ENCODE results near the gene CARD11.
"Not testable (repeated sequence)": the region's sequence is repeated elsewhere in the genome, so short reads cannot be mapped to it uniquely, and the experiment has no call there.

Gene CARD11

DNA sequence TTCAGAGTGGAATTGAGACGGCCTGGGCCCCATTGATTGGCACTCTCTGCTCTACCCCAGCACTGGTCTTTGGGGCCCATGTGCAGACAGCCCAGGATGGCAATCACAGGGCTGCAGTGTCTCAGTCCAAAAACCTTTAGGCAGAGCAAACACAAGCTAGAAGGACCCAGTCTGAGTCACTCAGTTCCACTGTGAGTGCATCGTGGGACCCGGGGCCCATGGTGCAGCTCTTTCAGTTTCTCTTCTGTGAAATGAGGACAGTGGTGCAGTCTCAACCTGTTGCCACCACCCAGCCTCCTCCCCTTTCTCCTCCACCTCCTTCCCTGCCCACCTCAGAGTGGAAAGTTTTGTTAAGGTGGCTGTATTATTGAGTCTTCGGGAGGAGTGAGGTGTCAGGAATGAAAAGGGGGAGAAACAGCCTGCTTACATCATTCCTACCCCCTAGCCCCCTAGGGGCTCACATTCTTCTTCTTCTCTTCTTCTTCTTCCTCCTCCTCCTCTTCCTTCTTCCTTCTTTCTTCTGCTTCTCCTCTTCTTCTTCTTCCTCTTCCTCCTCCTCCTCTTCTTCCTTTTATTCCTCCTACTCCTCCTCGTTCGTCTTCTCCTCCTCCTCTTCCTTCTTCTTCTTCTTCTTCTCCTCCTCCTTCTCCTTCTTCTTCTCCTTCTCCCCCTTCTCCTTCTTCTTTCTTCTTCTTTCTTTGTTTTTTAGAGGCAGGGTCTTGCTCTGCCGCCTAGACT is 19.5 kb upstream of the CARD11 start:
- Histone ChIP-seq H3K9me3 (replicated peaks; ENCODE audit: low read length) (no peaks in the 10 kb centered on the region), H3K4me3 (ENCODE audit: low read length) (no peak overlapping the region), H3K27me3 (ENCODE audit: control insufficient read depth, insufficient read depth, low read length) (peaks cover 6% of the 10 kb centered on the region), H3K9ac (ENCODE audit: low read depth, low read length) (no peak overlapping the region), H3K4me2 (ENCODE audit: low read length) (no peak overlapping the region), H3K36me3 (ENCODE audit: insufficient read depth, low read length) (no peaks in the 10 kb centered on the region), H3K4me1 (ENCODE audit: control insufficient read depth, insufficient read depth, low read length) (no peaks in the 10 kb centered on the region)

DNA sequence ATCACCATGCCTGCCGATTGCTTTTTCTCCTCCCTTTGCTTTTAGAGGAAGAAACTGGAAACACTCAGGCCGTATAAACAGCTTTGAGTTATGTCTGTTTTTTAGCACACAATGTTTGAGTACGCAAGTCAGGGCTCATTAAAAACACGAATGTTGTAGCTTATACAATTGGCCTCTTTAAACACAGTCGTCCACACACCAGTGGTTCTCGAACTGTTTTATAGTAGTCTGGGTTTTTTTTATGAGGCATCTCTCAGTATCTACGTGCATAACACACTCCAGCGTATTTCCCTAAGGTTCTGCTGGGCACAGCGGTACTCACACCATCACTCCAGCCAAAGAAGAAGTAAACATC is 13.4 kb upstream of the CARD11 start:
- no peak overlapping the region for H3K4me2 ChIP-seq (ENCODE audit: low read length)
- H3K4me3 ChIP-seq (ENCODE audit: low read length): no peak overlapping the region
- peaks cover 25% of the 10 kb centered on the region for H3K27me3 ChIP-seq (ENCODE audit: control insufficient read depth, insufficient read depth, low read length)
- H3K36me3 ChIP-seq (ENCODE audit: insufficient read depth, low read length): no peaks in the 10 kb centered on the region
- no peak overlapping the region for H3K9ac ChIP-seq (ENCODE audit: low read depth, low read length)
- no peaks in the 10 kb centered on the region for H3K4me1 ChIP-seq (ENCODE audit: control insufficient read depth, insufficient read depth, low read length)
- no peaks in the 10 kb centered on the region for H3K9me3 ChIP-seq (replicated peaks; ENCODE audit: low read length)

GRCh38 chr7:3056234-3057065 is 12.8 kb upstream of the CARD11 start:
- Histone ChIP-seq H3K36me3 (ENCODE audit: insufficient read depth, low read length) (no peaks in the 10 kb centered on the region), H3K9me3 (replicated peaks; ENCODE audit: low read length) (no peaks in the 10 kb centered on the region), H3K4me2 (ENCODE audit: low read length) (no peak overlapping the region), H3K4me1 (ENCODE audit: control insufficient read depth, insufficient read depth, low read length) (no peaks in the 10 kb centered on the region), H3K9ac (ENCODE audit: low read depth, low read length) (no peak overlapping the region), H3K4me3 (ENCODE audit: low read length) (no peak overlapping the region), H3K27me3 (ENCODE audit: control insufficient read depth, insufficient read depth, low read length) (peaks cover 28% of the 10 kb centered on the region)

- H3K36me3 ChIP-seq (ENCODE audit: insufficient read depth, low read length): no peaks in the 10 kb centered on the region
- no peaks in the 10 kb centered on the region for H3K4me1 ChIP-seq (ENCODE audit: control insufficient read depth, insufficient read depth, low read length)
Measured at GRCh38 chr7:3055626-3056025, 12.0 kb upstream of the CARD11 start.

DNA sequence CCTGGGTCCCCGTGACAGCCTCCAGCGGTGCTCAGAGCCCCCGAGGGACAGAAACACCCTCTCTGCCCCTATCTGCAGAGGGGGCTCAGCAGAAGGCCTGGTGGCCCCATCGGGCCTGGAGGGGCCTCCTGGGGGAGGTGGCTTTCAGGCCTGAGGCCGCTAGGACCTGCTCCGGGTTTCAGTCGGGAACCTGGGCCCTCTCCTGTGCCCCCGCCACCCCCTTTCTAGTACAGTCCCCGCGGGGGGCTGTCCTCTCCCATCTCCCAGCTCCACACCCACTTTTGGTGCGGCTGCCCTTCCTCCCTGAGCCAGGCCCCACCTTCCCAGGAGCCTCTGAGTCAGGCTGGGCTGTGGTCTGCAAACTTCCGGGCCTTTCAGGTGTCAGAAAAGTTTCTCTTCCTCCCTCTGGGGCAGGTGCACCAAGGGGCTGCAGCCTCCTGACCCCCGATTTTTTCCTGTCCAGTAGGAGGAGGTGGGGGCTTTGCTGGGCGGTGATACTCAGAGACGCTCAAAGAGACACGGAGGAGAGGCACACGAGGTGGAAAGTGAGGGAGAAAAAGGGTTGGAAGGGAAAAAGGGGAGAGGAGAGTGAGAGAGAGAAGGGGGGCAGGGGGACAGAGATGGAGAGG is 692 bp downstream of the CARD11 start:
- Histone ChIP-seq H3K4me2 (ENCODE audit: low read length) (peak overlapping the region; percentile 39), H3K36me3 (ENCODE audit: insufficient read depth, low read length) (no peaks in the 10 kb centered on the region), H3K9me3 (replicated peaks; ENCODE audit: low read length) (no peaks in the 10 kb centered on the region), H3K9ac (ENCODE audit: low read depth, low read length) (no peak overlapping the region), H3K4me3 (ENCODE audit: low read length) (no peak overlapping the region), H3K27me3 (ENCODE audit: control insufficient read depth, insufficient read depth, low read length) (peaks cover 5% of the 10 kb centered on the region), H3K4me1 (ENCODE audit: control insufficient read depth, insufficient read depth, low read length) (no peaks in the 10 kb centered on the region)

More at GRCh38 chr7:3055626-3056025, 12.0 kb upstream of the CARD11 start:
- Histone ChIP-seq H3K9me3 (replicated peaks; ENCODE audit: low read length) (no peaks in the 10 kb centered on the region), H3K4me3 (ENCODE audit: low read length) (no peak overlapping the region), H3K9ac (ENCODE audit: low read depth, low read length) (no peak overlapping the region), H3K4me2 (ENCODE audit: low read length) (no peak overlapping the region), H3K27me3 (ENCODE audit: control insufficient read depth, insufficient read depth, low read length) (peaks cover 28% of the 10 kb centered on the region)

- no peak overlapping the region for H3K4me3 ChIP-seq (ENCODE audit: low read length)
- H3K36me3 ChIP-seq (ENCODE audit: insufficient read depth, low read length): no peaks in the 10 kb centered on the region
- no peaks in the 10 kb centered on the region for H3K9me3 ChIP-seq (replicated peaks; ENCODE audit: low read length)
- no peaks in the 10 kb centered on the region for H3K4me1 ChIP-seq (ENCODE audit: control insufficient read depth, insufficient read depth, low read length)
- peaks cover 5% of the 10 kb centered on the region for H3K27me3 ChIP-seq (ENCODE audit: control insufficient read depth, insufficient read depth, low read length)
- no peak overlapping the region for H3K4me2 ChIP-seq (ENCODE audit: low read length)
- H3K9ac ChIP-seq (ENCODE audit: low read depth, low read length): no peak overlapping the region
Measured at GRCh38 chr7:3041986-3042675, 1.5 kb downstream of the CARD11 start.

DNA sequence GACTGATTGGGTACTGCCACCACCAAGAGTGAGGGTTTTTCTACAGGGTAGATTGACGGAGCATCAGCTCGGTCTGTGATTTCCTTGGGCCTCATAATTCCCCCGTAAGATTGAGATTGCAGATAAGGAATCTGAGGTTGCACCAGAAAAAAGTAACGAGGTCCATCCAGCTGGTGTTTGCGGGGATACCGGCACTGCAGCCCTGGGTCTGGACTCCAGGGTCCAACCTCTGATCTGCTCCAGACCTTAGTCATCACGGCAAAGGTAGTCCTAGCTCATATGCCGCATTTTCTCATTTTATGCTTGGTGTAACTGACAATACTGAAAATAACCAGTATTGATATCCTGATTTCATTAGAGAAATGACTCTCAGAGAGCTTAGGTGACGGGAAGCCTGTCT is 3.9 kb downstream of the CARD11 start:
- peaks cover 5% of the 10 kb centered on the region for H3K27me3 ChIP-seq (ENCODE audit: control insufficient read depth, insufficient read depth, low read length)
- H3K36me3 ChIP-seq (ENCODE audit: insufficient read depth, low read length): no peaks in the 10 kb centered on the region
- no peaks in the 10 kb centered on the region for H3K9me3 ChIP-seq (replicated peaks; ENCODE audit: low read length)
- no peak overlapping the region for H3K4me2 ChIP-seq (ENCODE audit: low read length)
- no peak overlapping the region for H3K4me3 ChIP-seq (ENCODE audit: low read length)
- no peak overlapping the region for H3K9ac ChIP-seq (ENCODE audit: low read depth, low read length)
- H3K4me1 ChIP-seq (ENCODE audit: control insufficient read depth, insufficient read depth, low read length): no peaks in the 10 kb centered on the region

DNA sequence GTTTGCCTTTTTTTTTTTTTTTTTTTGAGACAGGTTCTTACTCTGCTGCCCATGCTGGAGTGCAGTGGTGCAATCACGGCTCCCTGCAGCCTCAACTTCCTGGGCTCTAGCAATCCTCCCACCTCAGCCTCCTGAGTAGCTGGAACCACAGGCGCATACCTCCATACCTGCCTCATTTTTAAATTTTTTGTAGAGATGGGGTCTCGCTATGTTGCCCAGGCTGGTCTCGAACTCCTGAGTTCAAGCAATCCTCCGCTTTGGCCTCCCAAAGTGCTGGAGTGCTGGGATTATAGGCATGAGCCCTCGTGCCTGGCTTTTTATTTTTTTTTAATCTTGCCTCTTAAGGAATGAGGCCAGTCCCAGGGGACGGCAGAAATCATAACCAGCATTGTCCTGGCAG is 5.7 kb downstream of the CARD11 start:
- H3K9ac ChIP-seq (ENCODE audit: low read depth, low read length); H3K4me1 ChIP-seq (ENCODE audit: control insufficient read depth, insufficient read depth, low read length): not testable (repeated sequence)

GRCh38 chr7:3037259-3037658 is 6.4 kb downstream of the CARD11 start:
- Histone ChIP-seq H3K4me3 (ENCODE audit: low read length) (no peak overlapping the region), H3K4me1 (ENCODE audit: control insufficient read depth, insufficient read depth, low read length) (no peaks in the 10 kb centered on the region), H3K9ac (ENCODE audit: low read depth, low read length) (no peak overlapping the region), H3K4me2 (ENCODE audit: low read length) (no peak overlapping the region), H3K9me3 (replicated peaks; ENCODE audit: low read length) (no peaks in the 10 kb centered on the region), H3K36me3 (ENCODE audit: insufficient read depth, low read length) (no peaks in the 10 kb centered on the region), H3K27me3 (ENCODE audit: control insufficient read depth, insufficient read depth, low read length) (peaks cover 3% of the 10 kb centered on the region)

More for the DNA sequence above, 5.7 kb downstream of the CARD11 start:
- H3K36me3 ChIP-seq (ENCODE audit: insufficient read depth, low read length); H3K27me3 ChIP-seq (ENCODE audit: control insufficient read depth, insufficient read depth, low read length); H3K4me2 ChIP-seq (ENCODE audit: low read length); H3K4me3 ChIP-seq (ENCODE audit: low read length); H3K9me3 ChIP-seq (replicated peaks; ENCODE audit: low read length): not testable (repeated sequence)

DNA sequence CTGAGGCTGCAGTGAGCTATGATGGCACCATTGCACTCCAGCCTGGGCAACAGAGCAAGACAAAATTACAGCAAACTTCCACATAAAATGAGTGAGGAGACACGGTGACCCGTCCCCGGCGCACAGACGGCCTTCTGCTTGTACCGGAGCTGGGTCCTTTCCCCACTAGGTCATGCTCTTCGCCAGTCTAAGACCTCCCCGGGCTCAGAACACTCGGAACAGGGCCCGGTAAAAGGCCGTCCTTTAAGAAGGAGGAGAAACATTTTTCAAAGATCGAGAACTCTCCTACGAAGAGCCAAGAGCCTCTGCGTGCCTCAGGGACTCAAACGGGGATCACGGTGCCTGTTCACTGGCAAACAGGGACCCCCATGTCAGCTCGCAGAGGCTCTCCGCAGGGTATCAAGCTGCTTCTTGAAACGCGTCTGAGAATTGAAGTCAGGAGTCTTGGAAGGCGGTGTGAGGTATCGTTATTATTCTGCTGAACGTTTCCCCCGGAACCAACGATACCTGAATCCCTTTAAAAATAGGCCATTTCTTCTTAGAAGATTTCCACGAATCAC is 9.0 kb downstream of the CARD11 start:
- Histone ChIP-seq H3K4me3 (ENCODE audit: low read length) (no peak overlapping the region), H3K4me1 (ENCODE audit: control insufficient read depth, insufficient read depth, low read length) (no peaks in the 10 kb centered on the region), H3K36me3 (ENCODE audit: insufficient read depth, low read length) (no peaks in the 10 kb centered on the region)

DNA sequence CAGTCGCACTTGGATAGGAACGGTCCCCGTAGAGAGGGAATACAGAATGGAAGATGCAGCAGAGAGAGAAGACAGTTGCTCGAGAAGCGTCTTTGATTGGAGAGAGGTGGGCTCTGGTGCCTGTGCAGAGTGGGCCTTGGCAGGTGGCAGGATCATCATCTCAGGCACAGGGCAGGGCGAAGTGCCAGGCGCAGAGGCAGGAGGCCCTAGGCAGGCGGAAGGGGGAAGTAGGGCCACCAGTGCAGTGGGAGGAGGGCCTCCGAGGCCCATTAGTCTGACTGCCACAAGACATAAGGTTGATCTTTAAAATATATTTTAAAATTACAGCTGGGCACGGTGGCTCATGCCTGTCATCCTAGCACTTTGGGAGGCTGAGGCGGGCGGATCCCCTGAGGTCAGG is 10.1 kb downstream of the CARD11 start:
- no peak overlapping the region for H3K9ac ChIP-seq (ENCODE audit: low read depth, low read length)
- no peaks in the 10 kb centered on the region for H3K9me3 ChIP-seq (replicated peaks; ENCODE audit: low read length)
- no peaks in the 10 kb centered on the region for H3K27me3 ChIP-seq (ENCODE audit: control insufficient read depth, insufficient read depth, low read length)
- H3K4me1 ChIP-seq (ENCODE audit: control insufficient read depth, insufficient read depth, low read length): peaks cover under 1% of the 10 kb centered on the region
- H3K36me3 ChIP-seq (ENCODE audit: insufficient read depth, low read length): no peaks in the 10 kb centered on the region
- no peak overlapping the region for H3K4me3 ChIP-seq (ENCODE audit: low read length)
- no peak overlapping the region for H3K4me2 ChIP-seq (ENCODE audit: low read length)

More for the DNA sequence above, 9.0 kb downstream of the CARD11 start:
- Histone ChIP-seq H3K9ac (ENCODE audit: low read depth, low read length) (no peak overlapping the region), H3K9me3 (replicated peaks; ENCODE audit: low read length) (no peaks in the 10 kb centered on the region), H3K27me3 (ENCODE audit: control insufficient read depth, insufficient read depth, low read length) (no peaks in the 10 kb centered on the region), H3K4me2 (ENCODE audit: low read length) (no peak overlapping the region)

Measured in skeletal muscle satellite cell (primary cell).